ENCODE data around the gene VPS13D.

Gene VPS13D

DNA sequence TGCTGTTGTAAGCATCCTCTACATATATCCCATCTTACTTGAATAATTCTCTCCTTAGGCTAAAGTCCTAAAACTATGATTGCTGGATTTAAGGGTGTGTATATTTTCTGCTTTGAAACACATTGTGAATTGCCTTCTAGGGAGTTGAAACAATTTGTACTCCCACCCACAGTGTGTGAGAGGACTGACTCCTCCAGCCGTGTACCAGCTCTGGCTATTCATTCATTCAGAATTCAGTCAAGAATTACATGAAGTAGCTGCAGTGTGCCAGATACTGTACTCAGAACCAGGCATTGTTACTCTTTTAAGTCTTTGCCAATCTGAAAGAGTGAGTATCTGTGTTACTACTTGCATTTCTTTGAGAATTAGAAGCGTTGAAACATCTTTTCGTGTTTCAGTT lies 253.2 kb downstream of the VPS13D start:
- no peak for DNase-seq (ENCODE audit: low read depth, low spot score)

GRCh38 chr1:12485231-12486058 lies 255.6 kb downstream of the VPS13D start:
- DNase-seq (ENCODE audit: low read depth, low spot score), result no peak
- H3K4me3 ChIP-seq (ENCODE audit: low read length), result no peak overlapping the region

More for the DNA sequence above, 253.2 kb downstream of the VPS13D start:
- H3K4me3 ChIP-seq (ENCODE audit: low read length), result no peak overlapping the region

GRCh38 chr1:12486059-12486341 lies 256.2 kb downstream of the VPS13D start:
- DNase-seq (ENCODE audit: low read depth, low spot score), result no peak

GRCh38 chr1:12486401-12487005 lies 256.7 kb downstream of the VPS13D start:
- no peak overlapping the region for H3K4me3 ChIP-seq (ENCODE audit: low read length)
- no peak for DNase-seq (ENCODE audit: low read depth, low spot score)

More at GRCh38 chr1:12486059-12486341, 256.2 kb downstream of the VPS13D start:
- H3K4me3 ChIP-seq (ENCODE audit: low read length), result no peak overlapping the region

DNA sequence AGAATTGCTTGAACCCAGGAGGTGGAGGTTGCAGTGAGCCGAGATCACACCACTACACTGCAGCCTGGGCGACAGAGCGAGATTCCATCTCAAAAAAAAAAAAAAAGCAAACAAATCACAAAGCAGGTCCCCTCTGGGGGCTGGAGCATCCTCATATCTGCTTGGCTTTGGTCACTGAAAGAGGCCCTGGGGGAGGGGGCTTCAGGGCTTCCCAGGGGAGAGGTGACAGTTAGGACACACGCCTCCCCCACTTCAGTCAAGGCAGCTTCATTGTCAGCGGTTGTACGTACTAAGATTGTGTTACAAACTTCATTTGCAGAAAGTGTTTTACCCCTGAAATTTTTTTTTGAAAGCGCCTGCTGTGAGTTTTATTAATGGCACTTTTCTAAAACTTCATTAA lies 257.7 kb downstream of the VPS13D start:
- H3K4me3 ChIP-seq (ENCODE audit: low read length), result no peak overlapping the region
- DNase-seq (ENCODE audit: low read depth, low spot score), result no peak

DNA sequence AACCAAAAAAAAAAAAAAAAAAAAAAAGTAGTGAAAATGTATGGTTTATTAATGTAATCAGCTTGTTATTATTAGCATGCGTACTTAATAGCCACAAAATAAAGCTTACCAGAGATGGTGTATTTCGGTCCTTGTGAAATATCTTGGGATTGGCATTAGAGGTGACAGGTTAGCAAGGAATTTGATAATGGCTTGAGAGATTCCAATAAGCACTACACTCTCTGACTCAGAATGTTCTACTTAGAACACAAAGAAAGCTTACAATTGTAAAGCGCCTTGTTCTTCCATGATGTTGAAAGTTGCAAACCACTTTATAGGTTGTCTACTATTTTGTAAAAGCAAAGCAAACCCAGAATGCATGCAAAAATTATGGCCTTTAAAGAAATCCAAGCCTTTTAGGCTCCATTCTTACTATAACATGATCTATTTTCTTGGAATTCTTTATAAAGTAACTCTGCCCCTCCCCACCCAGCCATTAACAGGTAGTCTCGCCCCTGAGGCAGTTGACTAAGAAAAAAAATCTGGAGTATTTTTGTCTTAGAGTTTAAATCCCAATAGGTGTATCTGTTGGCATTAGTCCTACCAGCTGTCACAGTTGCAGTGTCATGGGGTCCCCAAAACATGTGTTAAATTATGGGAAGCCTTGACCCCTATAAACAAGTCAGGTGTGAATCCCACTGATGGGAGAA lies 259.0 kb downstream of the VPS13D start:
- H3K4me3 ChIP-seq (ENCODE audit: low read length), result no peak overlapping the region
- no peak for DNase-seq (ENCODE audit: low read depth, low spot score)

- no peak for DNase-seq (ENCODE audit: low read depth, low spot score)
- no peak overlapping the region for H3K4me3 ChIP-seq (ENCODE audit: low read length)
Observed at GRCh38 chr1:12490532-12491142, 260.8 kb downstream of the VPS13D start.

DNA sequence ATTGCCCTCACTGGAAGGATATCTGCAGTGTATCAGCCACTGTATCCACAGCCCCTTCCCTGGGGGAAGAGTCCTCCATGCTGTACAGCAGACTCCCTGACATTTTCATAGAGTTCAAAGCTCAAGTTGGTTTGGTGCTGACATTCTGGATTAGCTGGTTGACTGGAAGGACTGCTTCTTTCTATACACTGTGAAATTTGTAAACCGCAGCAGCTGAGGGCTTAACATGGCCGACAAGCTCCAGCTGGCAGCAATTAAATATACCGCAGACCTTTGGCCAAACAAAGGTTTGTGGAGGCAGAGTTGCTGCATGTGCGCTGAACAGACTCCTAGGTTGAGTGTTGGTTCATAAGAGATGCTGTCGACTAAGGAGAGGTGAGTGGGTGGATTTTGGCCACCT lies 261.8 kb downstream of the VPS13D start:
- H3K4me3 ChIP-seq (ENCODE audit: low read length), result no peak overlapping the region
- no peak for DNase-seq (ENCODE audit: low read depth, low spot score)

- no peak for DNase-seq (ENCODE audit: low read depth, low spot score)
- no peak overlapping the region for H3K4me3 ChIP-seq (ENCODE audit: low read length)
Observed at GRCh38 chr1:12495725-12496124, 265.9 kb downstream of the VPS13D start.

- H3K4me3 ChIP-seq (ENCODE audit: low read length), result no peak overlapping the region
- no peak for DNase-seq (ENCODE audit: low read depth, low spot score)
Observed at GRCh38 chr1:12496154-12496961, 266.5 kb downstream of the VPS13D start.

DNA sequence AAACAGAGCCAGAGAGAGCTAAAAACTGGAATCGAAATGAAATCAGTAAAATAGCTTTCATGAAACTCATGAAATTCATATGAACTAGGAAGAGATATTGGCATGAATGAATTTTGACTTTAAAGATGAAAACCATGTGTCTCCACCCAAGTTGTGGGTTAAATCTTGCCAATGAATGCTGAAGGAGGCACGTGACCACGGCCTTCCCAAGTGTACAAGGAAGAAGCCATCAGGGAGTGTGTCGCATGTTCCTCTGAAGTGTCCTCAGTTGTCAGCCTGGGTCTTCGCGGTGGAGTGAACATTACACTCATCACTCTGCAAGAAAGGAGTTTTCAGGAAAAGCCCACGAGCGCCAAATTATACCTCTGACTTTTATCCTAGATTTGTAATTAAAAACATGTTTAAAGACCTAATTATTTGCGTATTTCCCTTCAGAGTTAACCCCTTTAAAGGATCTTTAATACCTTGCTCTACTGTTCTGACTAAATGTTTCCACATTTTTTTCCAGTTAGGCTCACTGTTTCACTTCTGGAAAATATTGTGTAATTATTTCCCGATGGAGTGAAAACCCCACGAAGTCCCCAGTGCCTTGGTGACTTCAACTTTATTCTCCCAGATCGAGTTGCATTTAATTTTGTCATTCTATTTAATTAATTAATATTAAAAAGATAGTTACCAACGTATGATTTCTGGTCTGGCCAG lies 269.9 kb downstream of the VPS13D start:
- H3K4me3 ChIP-seq (ENCODE audit: low read length), result no peak overlapping the region
- no peak for DNase-seq (ENCODE audit: low read depth, low spot score)

- no peak for DNase-seq (ENCODE audit: low read depth, low spot score)
- no peak overlapping the region for H3K4me3 ChIP-seq (ENCODE audit: low read length)
Observed at GRCh38 chr1:12501661-12502060, 271.8 kb downstream of the VPS13D start.

- DNase-seq (ENCODE audit: low read depth, low spot score), result no peak
- no peak overlapping the region for H3K4me3 ChIP-seq (ENCODE audit: low read length)
Observed at GRCh38 chr1:12502336-12503109, 272.7 kb downstream of the VPS13D start.

DNA sequence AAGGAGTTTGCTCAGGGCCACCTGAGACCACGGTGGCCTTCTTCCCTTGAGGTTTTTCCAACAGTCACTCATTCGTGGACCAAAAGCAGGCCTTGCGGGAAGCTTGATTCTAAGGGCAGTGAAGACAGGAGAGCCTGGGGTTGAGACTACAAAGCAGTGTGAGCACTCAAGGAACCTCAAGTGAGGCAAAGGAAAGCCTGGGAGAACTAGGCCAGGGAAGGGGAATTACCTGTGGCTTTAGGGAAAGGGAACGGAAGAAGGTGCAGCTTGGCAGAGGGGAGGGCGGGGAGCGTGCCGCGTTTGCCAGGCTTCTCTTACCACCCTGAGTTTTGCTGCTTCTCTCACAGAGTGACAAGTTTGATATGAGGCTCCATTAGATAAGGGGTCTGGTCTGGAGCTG lies 273.9 kb downstream of the VPS13D start:
- no peak overlapping the region for H3K4me3 ChIP-seq (ENCODE audit: low read length)
- DNase-seq (ENCODE audit: low read depth, low spot score), result no peak

- no peak for DNase-seq (ENCODE audit: low read depth, low spot score)
- no peak overlapping the region for H3K4me3 ChIP-seq (ENCODE audit: low read length)
Observed at GRCh38 chr1:12504601-12505000, 274.8 kb downstream of the VPS13D start.

- no peak for DNase-seq (ENCODE audit: low read depth, low spot score)
- H3K4me3 ChIP-seq (ENCODE audit: low read length), result no peak overlapping the region
Observed at GRCh38 chr1:12505231-12505630, 275.4 kb downstream of the VPS13D start.

DNA sequence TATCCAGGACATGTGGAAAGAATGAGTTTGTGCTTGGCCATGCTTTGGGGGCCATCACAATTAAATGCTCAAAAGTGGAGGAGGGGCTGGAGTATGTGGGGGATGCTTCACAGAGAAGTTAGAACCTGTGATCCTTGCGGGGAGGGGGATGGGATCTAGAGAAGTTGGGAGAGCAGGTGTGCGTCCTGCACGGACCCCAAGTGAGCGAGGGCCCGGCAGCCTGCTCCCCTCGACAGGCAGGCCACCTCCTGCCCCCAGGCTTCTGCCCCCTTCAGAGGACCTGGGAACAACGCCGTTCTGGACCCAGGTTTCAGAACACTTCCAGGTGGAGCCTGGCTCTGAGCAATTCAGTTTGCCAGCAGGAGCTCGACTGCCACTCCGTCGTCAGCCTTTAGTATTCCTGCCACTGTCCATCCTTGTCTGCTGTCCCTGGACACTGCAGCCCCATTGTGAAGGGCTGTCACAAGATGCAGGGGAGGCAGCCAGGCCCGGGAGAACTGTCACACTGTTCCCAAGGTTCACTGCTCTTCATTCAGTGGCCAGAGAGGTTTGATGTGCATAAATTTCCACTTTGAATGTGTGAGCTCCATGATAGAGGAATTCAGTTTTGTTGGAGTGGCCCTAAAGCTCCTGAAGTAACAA lies 275.9 kb downstream of the VPS13D start:
- no peak for DNase-seq (ENCODE audit: low read depth, low spot score)
- H3K4me3 ChIP-seq (ENCODE audit: low read length), result no peak overlapping the region

All from Jurkat, Clone E6-1 (cell line).